Vagina (tissue), 2 donors: ENCODE measurements around the gene MTA1.

ENCODE experiments used
- CTCF ChIP-seq, 3 experiments: fragments of 450-650 bp in 2 of 3; fragments of 200-600 bp in 1 of 3; sonication (generic) in 1 of 3; IDR thresholded peaks; one replicate each; pipeline ENCODE4 v1.5.1; 2017 to 2019; ENCODE audit warnings: antibody characterized with exemption in 3 of 3, mild to moderate bottlenecking in 2 of 3, moderate library complexity in 2 of 3
- POLR2A ChIP-seq, 2 donors: fragments of 450-650 bp; IDR thresholded peaks; one replicate each; pipeline ENCODE4 v1.6.1; 2017; ENCODE audit warnings: antibody characterized with exemption in 2 of 2, mild to moderate bottlenecking in 2 of 2, moderate library complexity in 2 of 2

- TF ChIP-seq CTCF (IDR thresholded peaks at IDR 0.05) (no peak), POLR2A (IDR thresholded peaks at IDR 0.05) (no peak)
Measured at GRCh38 chr14:105499256-105500035, 79.8 kb downstream of the MTA1 start.
